Keratinocyte (primary cell): ENCODE measurements around the gene TMEM187. TPM values are rescaled to one million over a fixed set of nuclear protein-coding genes. Genes with fewer than 3 reads are reported as not detected.
A peak's percentile ranks its signal among the peaks of the same experiment; 100 is the strongest.

Source experiments
- DNase-seq: peaks from one replicate; pipeline ENCODE4 v3.0.0-alpha.2; 2011; ENCODE audit warnings: low read depth, missing footprints, low spot score
- FAIRE-seq: peaks from 2 replicates; lab custom pipeline; 2011; peaks lifted over from hg19 to GRCh38; lab: Jason Lieb, UNC
- H2AFZ ChIP-seq: 2 replicates; pipeline ENCODE4 v1.6.0; 2012; ENCODE audit warnings: low read length, control low read depth, inconsistent platforms; ENCODE audit not compliant: control insufficient read depth
- H3K27ac ChIP-seq: 2 replicates; pipeline ENCODE4 v1.5.1; 2011; ENCODE audit warnings: low read length; ENCODE audit not compliant: control insufficient read depth, insufficient read depth
- H3K27me3 ChIP-seq: 3 replicates; pipeline ENCODE4 v1.6.0; 2011; ENCODE audit warnings: low read length; ENCODE audit not compliant: control insufficient read depth, insufficient read depth; ENCODE audit errors: extremely low read depth
- H3K36me3 ChIP-seq, 2 experiments: 2 replicates in 1 of 2; 3 replicates in 1 of 2; pipeline ENCODE4 v1.5.1; 2011; ENCODE audit warnings: low read length in 2 of 2, mild to moderate bottlenecking in 1 of 2; ENCODE audit not compliant: control insufficient read depth in 2 of 2, insufficient read depth in 2 of 2; ENCODE audit errors: extremely low read depth in 1 of 2
- H3K4me1 ChIP-seq: 3 replicates; pipeline ENCODE4 v1.5.1; 2011; ENCODE audit warnings: low read length; ENCODE audit not compliant: control insufficient read depth, insufficient read depth; ENCODE audit errors: extremely low read depth
- H3K4me2 ChIP-seq: 3 replicates; pipeline ENCODE4 v1.6.0; 2011; ENCODE audit warnings: low read depth, low read length; ENCODE audit not compliant: control insufficient read depth, insufficient read depth; ENCODE audit errors: extremely low read depth
- H3K4me3 ChIP-seq, 3 experiments: fragments of 200-600 bp in 1 of 3; sonication (generic) in 1 of 3; 2 replicates in 2 of 3; 3 replicates in 1 of 3; pipeline ENCODE4 v1.5.1; 2011 to 2016; ENCODE audit warnings: low read length in 3 of 3, mild to moderate bottlenecking in 3 of 3, control low read depth in 2 of 3, inconsistent platforms in 1 of 3, low read depth in 1 of 3, mixed read lengths in 1 of 3, mixed run types in 1 of 3, moderate library complexity in 1 of 3; ENCODE audit not compliant: control insufficient read depth in 2 of 3, insufficient read depth in 2 of 3; ENCODE audit errors: extremely low read depth in 1 of 3
- H3K79me2 ChIP-seq: 2 replicates; pipeline ENCODE4 v1.6.0; 2012; ENCODE audit warnings: low read length; ENCODE audit not compliant: control insufficient read depth, insufficient read depth
- H3K9ac ChIP-seq: 3 replicates; pipeline ENCODE4 v1.6.0; 2011; ENCODE audit warnings: low read length; ENCODE audit not compliant: control insufficient read depth, insufficient read depth; ENCODE audit errors: extremely low read depth
- H3K9me1 ChIP-seq: 3 replicates; pipeline ENCODE4 v1.6.0; 2011; ENCODE audit warnings: low read length; ENCODE audit not compliant: control insufficient read depth, insufficient read depth; ENCODE audit errors: extremely low read depth
- H3K9me3 ChIP-seq: 2 replicates; pipeline ENCODE4 v1.5.1; 2012; ENCODE audit warnings: low read depth, low read length; ENCODE audit not compliant: control insufficient read depth
- H4K20me1 ChIP-seq: 3 replicates; pipeline ENCODE4 v1.6.0; 2011; ENCODE audit warnings: low read length; ENCODE audit not compliant: control insufficient read depth, insufficient read depth; ENCODE audit errors: extremely low read depth
- EZH2 ChIP-seq: IDR thresholded peaks from one replicate; pipeline ENCODE4 v1.6.1; 2012; ENCODE audit warnings: inconsistent platforms, mild to moderate bottlenecking, low read length, moderate library complexity
- dilution Hi-C: fragments of 300-500 bp; cut with MboI; formaldehyde crosslinking; loops from one replicate; pipeline ENCODE4 v1.7.0; 2020; ENCODE audit warnings: low sequenced_read_pairs; ENCODE audit not compliant: extremely low pct_ligation_motif_present
- polyA plus RNA-seq, 5 experiments: library from polyadenylated mRNA; depleted of rRNA in 3 of 5; stranded (reverse) in 3 of 5; stranded (forward) in 1 of 5; unstranded in 1 of 5; fragments of >200 nt; gene quantifications; 1 replicate in 1 of 5; 2 replicates in 3 of 5; 3 replicates in 1 of 5; pipeline versions ENCODE4 v1.2.1 to v1.2.3, GENCODE V29; 2011 to 2012; ENCODE audit warnings: missing spikeins in 2 of 5, low read depth in 1 of 5, low replicate concordance in 1 of 5
- TF ChIP-seq, protein P1 (sequence below), 3 experiments: IDR thresholded peaks in 1 of 3; conservative IDR thresholded peaks in 1 of 3; optimal IDR thresholded peaks in 1 of 3; 2 replicates in 2 of 3; 3 replicates in 1 of 3; pipeline versions ENCODE3 to v1.5.1; 2011; ENCODE audit warnings: low read length in 3 of 3, mild to moderate bottlenecking in 3 of 3, moderate library complexity in 2 of 3, control low read depth in 1 of 3, inconsistent platforms in 1 of 3; ENCODE audit not compliant: insufficient read depth in 2 of 3; ENCODE audit errors: extremely low read depth in 1 of 3

The TMEM187 gene
- polyA plus RNA-seq, 1 donor (not counting 4 experiments of a cell fraction or from before 2014, with no cell fraction given) = 6.6 TPM

DNA sequence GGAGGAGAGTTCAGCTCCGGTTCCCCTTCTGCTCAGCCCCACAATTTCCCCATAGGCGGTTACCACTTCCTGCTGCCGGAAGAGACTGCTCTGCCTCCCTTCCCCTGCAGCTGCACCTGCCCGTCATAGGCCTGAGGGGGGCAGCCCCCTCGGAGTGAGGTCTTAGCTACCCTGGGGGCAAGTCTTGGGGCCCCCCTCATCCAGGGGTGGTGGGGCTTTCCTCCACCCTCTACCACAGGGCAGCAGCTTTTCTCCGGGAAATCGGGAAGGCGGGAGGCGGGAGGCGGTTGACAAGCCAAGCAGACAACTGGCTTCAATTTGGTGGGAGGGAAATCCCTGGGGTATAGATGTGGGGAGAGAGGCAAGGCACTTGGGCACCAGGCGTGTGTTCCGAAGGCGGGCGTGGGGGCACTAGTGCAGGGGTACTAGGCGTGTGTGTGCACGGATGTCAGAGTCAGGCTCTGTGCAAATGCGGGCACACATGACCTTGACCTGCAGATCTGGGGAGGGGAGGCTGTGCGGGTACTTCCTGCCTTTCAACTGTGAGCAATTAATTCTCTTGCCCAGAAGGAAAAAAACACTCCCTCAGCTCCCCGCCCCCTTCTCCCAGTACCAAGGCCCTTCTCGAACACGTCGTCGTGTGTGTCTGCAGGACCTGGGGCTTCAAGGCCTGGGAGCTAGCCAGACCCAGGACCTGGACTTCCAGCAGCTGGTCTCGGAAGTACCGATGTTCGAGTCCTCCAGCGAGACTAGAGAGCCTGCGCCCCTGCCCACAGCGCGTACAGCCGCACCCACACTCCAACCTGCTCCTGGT lies 45.5 kb upstream of the TMEM187 start:
- no peak for FAIRE-seq
- no peak for DNase-seq
- Histone ChIP-seq H3K9ac (peak overlapping the region; percentile 84), H3K27ac (peak overlapping the region; percentile 78), H3K27me3 (no peaks in the 10 kb centered on the region), H3K4me1 (peaks cover 11% of the 10 kb centered on the region), H3K9me1 (no peaks in the 10 kb centered on the region), H3K79me2 (peaks cover 3% of the 10 kb centered on the region), H2AFZ (no peak overlapping the region), H3K4me3 (peak overlapping the region; percentile 41 to 79 (median 62)), H3K9me3 (no peaks in the 10 kb centered on the region), H3K36me3 (peaks cover 6 to 8% of the 10 kb centered on the region in 2 experiments), H3K4me2 (peak overlapping the region; percentile 88), H4K20me1 (no peaks in the 10 kb centered on the region)
- dilution Hi-C loops = no loop called here
- TF ChIP-seq, protein P1, sequence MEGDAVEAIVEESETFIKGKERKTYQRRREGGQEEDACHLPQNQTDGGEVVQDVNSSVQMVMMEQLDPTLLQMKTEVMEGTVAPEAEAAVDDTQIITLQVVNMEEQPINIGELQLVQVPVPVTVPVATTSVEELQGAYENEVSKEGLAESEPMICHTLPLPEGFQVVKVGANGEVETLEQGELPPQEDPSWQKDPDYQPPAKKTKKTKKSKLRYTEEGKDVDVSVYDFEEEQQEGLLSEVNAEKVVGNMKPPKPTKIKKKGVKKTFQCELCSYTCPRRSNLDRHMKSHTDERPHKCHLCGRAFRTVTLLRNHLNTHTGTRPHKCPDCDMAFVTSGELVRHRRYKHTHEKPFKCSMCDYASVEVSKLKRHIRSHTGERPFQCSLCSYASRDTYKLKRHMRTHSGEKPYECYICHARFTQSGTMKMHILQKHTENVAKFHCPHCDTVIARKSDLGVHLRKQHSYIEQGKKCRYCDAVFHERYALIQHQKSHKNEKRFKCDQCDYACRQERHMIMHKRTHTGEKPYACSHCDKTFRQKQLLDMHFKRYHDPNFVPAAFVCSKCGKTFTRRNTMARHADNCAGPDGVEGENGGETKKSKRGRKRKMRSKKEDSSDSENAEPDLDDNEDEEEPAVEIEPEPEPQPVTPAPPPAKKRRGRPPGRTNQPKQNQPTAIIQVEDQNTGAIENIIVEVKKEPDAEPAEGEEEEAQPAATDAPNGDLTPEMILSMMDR (optimal IDR thresholded peaks at IDR 0.05 in 1 of 3, IDR thresholded peaks at IDR 0.05 in 1 of 3, conservative IDR thresholded peaks at IDR 0.05 in 1 of 3; ENCODE audit: extremely low read depth in 1 of 3, insufficient read depth in 2 of 3, low read length in 3 of 3) = no peak
- no peak for TF ChIP-seq EZH2

DNA sequence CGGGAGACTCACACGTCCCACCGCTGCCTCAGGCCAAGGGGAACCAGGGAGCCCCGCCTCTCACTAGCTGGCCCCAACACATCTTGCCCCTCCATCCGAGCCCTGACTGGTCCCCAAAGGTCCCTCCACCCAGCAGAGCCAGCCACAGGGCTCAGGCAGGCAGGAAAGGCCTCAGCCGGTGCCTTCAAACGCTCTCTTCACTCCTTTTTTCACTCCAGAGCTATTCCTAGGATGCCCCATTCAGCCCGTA lies 45.0 kb upstream of the TMEM187 start:
- dilution Hi-C loops = no loop called here
- FAIRE-seq = no peak
- DNase-seq = no peak
- Histone ChIP-seq H3K4me3 (peak overlapping the region; percentile 41 to 79 (median 62)), H3K27ac (peak overlapping the region; percentile 78), H3K79me2 (peaks cover 8% of the 10 kb centered on the region), H3K36me3 (peaks cover 6 to 8% of the 10 kb centered on the region in 2 experiments), H3K27me3 (no peaks in the 10 kb centered on the region), H3K9me1 (no peaks in the 10 kb centered on the region), H2AFZ (no peak overlapping the region), H3K9me3 (no peaks in the 10 kb centered on the region), H3K4me2 (peak overlapping the region; percentile 88), H4K20me1 (no peaks in the 10 kb centered on the region), H3K9ac (peak overlapping the region; percentile 84), H3K4me1 (peaks cover 11% of the 10 kb centered on the region)
- TF ChIP-seq, protein P1 (optimal IDR thresholded peaks at IDR 0.05 in 1 of 3, IDR thresholded peaks at IDR 0.05 in 1 of 3, conservative IDR thresholded peaks at IDR 0.05 in 1 of 3; ENCODE audit: extremely low read depth in 1 of 3, insufficient read depth in 2 of 3, low read length in 3 of 3) = no peak
- no peak for TF ChIP-seq EZH2
